ENCODE data around the gene KCNT1. TPM values are rescaled to one million over a fixed set of nuclear protein-coding genes. Genes with fewer than 3 reads are reported as not detected.

The KCNT1 gene
- total RNA-seq, 1 donor from 2014 or later: not detected

GRCh38 chr9:135750786-135751185 is 48.8 kb downstream of the KCNT1 start:
- no peaks in the 10 kb centered on the region for H3K27me3 ChIP-seq (ENCODE audit: control insufficient read depth, insufficient read depth, low read length)
- no peak for DNase-seq (ENCODE audit: low read depth)
- TF ChIP-seq CTCF (IDR thresholded peaks at IDR 0.05; ENCODE audit: insufficient read depth, low read length, poor library complexity, severe bottlenecking): no peak
- H3K36me3 ChIP-seq (ENCODE audit: control insufficient read depth, insufficient read depth, low read length): no peaks in the 10 kb centered on the region
- H3K4me3 ChIP-seq (ENCODE audit: low read depth, low read length): no peak overlapping the region

- DNase-seq (ENCODE audit: low read depth): no peak
- no peak for TF ChIP-seq CTCF (IDR thresholded peaks at IDR 0.05; ENCODE audit: insufficient read depth, low read length, poor library complexity, severe bottlenecking)
- H3K4me3 ChIP-seq (ENCODE audit: low read depth, low read length): no peak overlapping the region
- no peaks in the 10 kb centered on the region for H3K36me3 ChIP-seq (ENCODE audit: control insufficient read depth, insufficient read depth, low read length)
- H3K27me3 ChIP-seq (ENCODE audit: control insufficient read depth, insufficient read depth, low read length): no peaks in the 10 kb centered on the region
Observed at GRCh38 chr9:135751501-135751900, 49.5 kb downstream of the KCNT1 start.

- DNase-seq (ENCODE audit: low read depth): no peak
- TF ChIP-seq CTCF (IDR thresholded peaks at IDR 0.05; ENCODE audit: insufficient read depth, low read length, poor library complexity, severe bottlenecking): no peak
- Histone ChIP-seq H3K27me3 (ENCODE audit: control insufficient read depth, insufficient read depth, low read length) (no peaks in the 10 kb centered on the region), H3K4me3 (ENCODE audit: low read depth, low read length) (no peak overlapping the region), H3K36me3 (ENCODE audit: control insufficient read depth, insufficient read depth, low read length) (no peaks in the 10 kb centered on the region)
Observed at GRCh38 chr9:135752281-135753204, 50.6 kb downstream of the KCNT1 start.

- H3K27me3 ChIP-seq (ENCODE audit: control insufficient read depth, insufficient read depth, low read length): no peaks in the 10 kb centered on the region
- H3K36me3 ChIP-seq (ENCODE audit: control insufficient read depth, insufficient read depth, low read length): no peaks in the 10 kb centered on the region
- no peak for DNase-seq (ENCODE audit: low read depth)
- TF ChIP-seq CTCF (IDR thresholded peaks at IDR 0.05; ENCODE audit: insufficient read depth, low read length, poor library complexity, severe bottlenecking): no peak
- H3K4me3 ChIP-seq (ENCODE audit: low read depth, low read length): no peak overlapping the region
Observed at GRCh38 chr9:135753391-135754105, 51.6 kb downstream of the KCNT1 start.

- Histone ChIP-seq H3K4me3 (ENCODE audit: low read depth, low read length) (no peak overlapping the region), H3K36me3 (ENCODE audit: control insufficient read depth, insufficient read depth, low read length) (no peaks in the 10 kb centered on the region)
- no peak for TF ChIP-seq CTCF (IDR thresholded peaks at IDR 0.05; ENCODE audit: insufficient read depth, low read length, poor library complexity, severe bottlenecking)
Observed at GRCh38 chr9:135756576-135756975, 54.6 kb downstream of the KCNT1 start.

More at GRCh38 chr9:135756576-135756975, 54.6 kb downstream of the KCNT1 start:
- no peak for DNase-seq (ENCODE audit: low read depth)
- H3K27me3 ChIP-seq (ENCODE audit: control insufficient read depth, insufficient read depth, low read length): no peaks in the 10 kb centered on the region
